A204.1 (cell line): Measurements from ENCODE around the gene CASTOR2.
"Not testable (repeated sequence)": the region's sequence is repeated elsewhere in the genome, so short reads cannot be mapped to it uniquely, and the experiment has no call there.

ENCODE experiments used
- FAIRE-seq: peaks from 2 replicates; lab custom pipeline; 2012; peaks lifted over from hg19 to GRCh38; lab: Jason Lieb, UNC

Gene CASTOR2

DNA sequence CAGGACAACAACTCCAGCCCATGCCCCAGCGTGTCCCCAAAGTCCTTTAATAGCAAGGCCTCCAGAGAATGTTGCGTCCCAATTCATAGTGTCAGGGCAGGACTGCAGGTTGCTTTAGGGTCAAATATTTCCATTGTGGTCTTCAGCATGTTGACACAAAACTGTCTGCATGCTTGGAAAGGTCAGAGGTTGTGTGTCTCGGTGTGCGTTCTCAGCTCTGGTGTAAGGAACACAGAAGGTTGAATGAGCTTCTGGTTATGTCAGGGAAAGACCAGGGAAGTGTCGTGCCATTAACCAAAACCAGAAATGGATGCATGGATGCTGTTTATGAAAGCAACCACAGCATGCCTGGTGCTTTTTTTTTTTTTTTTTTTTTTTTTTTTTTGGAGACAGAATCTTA is 31.9 kb downstream of the CASTOR2 start:
- not testable (repeated sequence) for FAIRE-seq

- not testable (repeated sequence) for FAIRE-seq
Measured at GRCh38 chr7:74997811-74998210, 33.3 kb downstream of the CASTOR2 start.

- not testable (repeated sequence) for FAIRE-seq
Measured at GRCh38 chr7:75001356-75001755, 36.9 kb downstream of the CASTOR2 start.

GRCh38 chr7:75010036-75010435 is 45.5 kb downstream of the CASTOR2 start:
- FAIRE-seq, result no peak

DNA sequence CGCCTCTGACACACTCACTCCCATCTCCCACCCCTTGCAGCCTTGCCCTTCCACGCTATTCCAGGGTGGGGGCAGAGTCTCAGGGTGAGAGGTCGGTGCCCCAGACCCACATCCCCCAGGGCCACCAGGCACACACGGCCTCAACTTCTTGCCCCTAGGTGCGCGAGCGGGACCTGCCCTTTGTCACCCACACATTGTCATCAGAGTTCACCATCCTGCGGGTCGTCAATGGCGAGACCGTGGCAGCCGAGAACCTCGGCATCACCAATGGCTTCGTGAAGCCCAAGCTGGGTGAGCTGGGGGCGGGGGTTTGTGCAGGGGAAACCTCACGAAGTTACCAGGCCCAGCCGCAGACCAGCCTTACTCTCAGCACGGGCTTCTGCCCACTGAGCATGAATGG is 53.3 kb downstream of the CASTOR2 start:
- no peak for FAIRE-seq

GRCh38 chr7:75018570-75019364 is 54.3 kb downstream of the CASTOR2 start:
- no peak for FAIRE-seq

DNA sequence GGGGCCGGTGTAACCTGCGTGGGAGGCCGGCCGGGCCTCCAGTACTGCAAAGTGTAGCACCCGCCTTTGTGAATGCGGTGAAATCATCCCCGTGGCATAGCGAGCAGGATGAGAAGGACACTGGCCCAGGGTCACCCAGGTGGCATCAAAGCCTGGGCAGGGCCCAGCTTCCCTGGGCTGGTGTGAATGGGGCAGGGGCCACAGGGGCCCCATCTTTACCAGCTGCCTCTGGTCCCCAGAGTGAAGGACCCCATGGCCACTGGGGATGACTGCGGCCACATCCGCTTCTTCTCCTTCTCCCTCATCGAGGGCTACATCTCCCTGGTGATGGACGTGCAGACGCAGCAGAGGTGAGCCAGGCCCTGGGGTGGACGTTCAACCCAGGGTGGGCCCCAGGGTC is 55.3 kb downstream of the CASTOR2 start:
- no peak for FAIRE-seq

DNA sequence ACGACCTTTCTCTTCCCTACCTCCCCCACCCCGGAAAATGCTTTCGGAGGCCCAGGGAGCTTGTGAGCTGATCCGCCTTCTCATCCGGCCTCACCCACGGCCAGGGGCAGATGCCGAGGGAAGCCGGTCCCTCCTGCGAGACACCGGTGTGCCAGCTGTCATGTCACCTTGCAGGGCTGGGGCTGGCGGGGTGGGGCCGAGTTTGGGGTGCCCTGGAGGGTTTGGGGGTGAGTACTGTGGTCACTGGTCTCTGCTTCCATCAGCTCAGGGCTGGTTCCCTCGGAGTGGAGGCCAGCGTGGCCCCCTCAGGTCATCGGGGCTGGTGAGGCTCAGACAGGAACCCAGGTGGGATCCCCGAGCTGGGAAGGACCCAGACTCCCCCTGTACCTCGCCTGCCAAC is 60.4 kb downstream of the CASTOR2 start:
- no peak for FAIRE-seq

- no peak for FAIRE-seq
Measured at GRCh38 chr7:75028299-75028698, 63.8 kb downstream of the CASTOR2 start.

DNA sequence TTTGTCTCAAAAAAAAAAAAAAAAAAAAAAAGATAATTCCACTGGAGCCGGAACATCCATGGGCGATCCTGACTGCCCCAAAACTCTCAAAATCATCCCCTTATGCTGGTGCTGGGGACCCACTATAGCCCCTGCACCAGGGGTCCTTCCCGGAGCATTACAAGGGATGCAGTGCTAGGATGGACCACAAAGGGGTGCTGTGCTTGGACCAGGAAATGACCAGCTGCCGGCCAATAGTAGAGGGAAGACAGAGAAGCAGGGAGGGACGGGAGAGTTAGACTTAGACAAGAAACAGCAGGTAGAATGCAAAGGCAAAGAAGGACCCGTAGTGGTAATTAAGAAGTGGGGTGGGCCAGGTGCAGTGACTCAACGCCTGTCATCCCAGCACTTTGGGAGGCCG is 68.6 kb downstream of the CASTOR2 start:
- no peak for FAIRE-seq

- FAIRE-seq, result no peak
Measured at GRCh38 chr7:75033826-75034225, 69.3 kb downstream of the CASTOR2 start.

GRCh38 chr7:75038508-75038907 is 74.0 kb downstream of the CASTOR2 start:
- FAIRE-seq, result no peak

- FAIRE-seq, result no peak
Measured at GRCh38 chr7:75039166-75039565, 74.7 kb downstream of the CASTOR2 start.

GRCh38 chr7:75039709-75040108 is 75.2 kb downstream of the CASTOR2 start:
- no peak for FAIRE-seq

- no peak for FAIRE-seq
Measured at GRCh38 chr7:75040512-75040911, 76.0 kb downstream of the CASTOR2 start.

- FAIRE-seq, result no peak
Measured at GRCh38 chr7:75042286-75042685, 77.8 kb downstream of the CASTOR2 start.

DNA sequence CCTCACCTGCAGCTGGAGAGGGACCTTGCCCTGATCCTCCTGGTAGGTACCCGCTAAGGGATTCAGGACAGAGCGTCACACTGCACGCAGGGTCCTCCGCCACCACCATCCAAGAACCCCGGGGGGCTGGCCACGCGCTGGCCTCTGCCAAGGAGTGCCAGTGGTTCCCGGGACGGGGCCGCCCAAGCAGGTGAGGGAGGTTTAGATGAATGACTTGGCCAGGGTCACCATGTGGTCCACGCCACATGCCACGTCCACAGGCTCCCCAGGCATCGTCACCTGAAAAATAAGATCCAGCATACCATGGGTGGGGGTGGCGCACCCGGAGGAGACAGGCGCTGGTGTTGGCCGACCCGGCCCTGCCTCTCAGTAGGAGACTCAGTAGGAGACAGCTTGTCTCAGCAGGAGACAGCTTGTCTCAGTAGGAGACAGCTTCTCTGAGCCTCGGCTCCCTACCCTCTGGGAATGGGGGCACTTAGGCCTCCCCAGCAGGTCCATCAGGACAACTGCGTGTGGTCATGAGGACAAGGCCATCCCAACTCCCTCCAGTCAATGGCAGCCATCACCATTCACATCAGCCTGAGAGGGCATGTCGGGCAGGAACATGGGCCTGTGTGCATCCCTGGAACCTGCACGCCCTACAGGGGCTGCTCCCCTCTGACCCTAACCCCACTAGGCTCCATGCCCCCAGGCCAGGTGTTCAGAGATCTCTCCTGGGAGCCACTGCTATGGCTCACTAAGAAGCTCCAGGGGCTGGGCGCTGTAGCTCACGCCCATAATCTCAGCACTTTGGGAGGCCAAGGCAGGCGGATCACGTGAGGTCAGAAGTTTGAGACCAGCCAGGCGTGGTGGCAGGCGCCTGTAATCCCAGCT is 78.6 kb downstream of the CASTOR2 start:
- no peak for FAIRE-seq

DNA sequence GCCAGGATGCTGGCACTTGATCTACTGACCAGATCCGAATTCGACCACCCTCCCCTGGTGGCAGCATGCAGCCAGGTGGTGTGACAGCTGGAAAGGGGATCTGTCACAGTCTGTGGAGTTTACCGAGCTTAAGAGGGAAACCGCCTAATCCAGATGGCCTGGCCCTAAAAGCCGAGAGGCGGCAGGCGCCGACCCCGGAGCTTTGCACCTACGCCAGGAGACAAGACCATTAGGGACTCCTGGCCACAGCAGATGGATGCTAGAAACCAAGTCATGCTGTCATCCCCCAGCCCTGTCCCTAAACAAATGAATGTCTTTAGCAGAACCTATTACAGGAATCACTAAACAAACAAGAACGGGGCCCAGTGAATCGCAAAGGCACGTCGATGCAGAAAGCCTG is 81.4 kb downstream of the CASTOR2 start:
- no peak for FAIRE-seq

DNA sequence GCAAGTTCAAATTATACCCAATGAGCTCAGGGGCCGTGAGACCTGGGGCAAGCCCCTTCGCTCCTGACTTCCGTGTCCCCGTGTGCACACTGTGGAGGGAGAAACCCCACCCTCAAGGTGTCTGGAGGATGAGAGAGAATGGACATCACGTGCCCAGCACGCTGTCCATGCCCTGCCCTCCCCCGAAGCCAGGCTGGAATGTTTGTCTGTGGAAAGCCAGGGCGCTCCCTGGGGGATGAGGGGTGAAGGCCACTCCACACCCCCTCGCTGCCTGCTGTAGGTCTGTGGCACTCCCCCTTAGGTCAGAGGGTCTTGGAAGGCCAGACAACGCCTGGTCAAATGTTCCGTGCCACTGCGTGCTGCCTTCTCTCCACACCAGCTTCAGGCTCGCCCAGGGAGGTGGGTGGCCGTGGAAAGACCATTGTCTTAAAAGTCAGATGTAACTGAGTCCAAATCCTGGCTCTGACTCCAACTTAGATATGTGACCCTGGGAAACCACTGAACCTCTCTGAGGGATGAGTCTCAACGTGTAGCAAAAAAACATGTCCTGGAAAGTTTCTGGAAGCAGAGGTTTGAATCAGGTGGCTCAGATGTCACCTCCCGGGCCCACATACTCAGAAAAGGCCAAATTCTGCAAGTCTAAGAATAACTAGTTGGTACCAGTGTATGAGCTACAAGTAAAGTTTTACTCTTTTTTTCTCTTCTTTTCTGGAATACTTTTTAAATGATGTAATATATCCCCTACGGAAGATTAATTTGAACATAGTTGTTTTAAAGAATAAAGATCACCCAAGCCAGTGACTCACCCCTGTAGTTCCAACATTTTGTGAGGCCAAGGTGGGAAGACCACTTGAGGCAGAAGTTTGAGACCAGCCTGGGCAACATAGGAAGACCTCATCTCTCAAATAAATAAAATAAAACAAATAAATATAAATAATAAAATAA is 84.2 kb downstream of the CASTOR2 start:
- no peak for FAIRE-seq

DNA sequence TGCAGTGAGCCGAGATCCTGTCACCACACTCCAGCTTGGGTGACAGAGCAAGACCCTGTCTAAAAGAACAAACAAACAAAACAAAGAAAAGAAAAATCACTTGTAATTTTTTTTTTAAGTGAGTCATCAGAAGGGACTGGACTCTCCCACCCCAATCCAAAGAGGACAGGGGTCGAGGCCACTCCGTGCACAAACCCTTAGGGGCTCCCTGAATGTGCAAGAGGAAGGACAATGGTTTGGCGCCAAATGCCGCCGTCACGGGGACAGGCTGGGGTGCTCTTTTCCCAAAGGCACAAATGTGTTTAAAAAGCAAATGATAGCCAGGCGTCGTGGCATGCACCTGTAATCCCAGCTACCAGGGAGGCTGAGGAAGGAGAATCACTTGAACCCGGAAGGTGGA is 85.3 kb downstream of the CASTOR2 start:
- no peak for FAIRE-seq

DNA sequence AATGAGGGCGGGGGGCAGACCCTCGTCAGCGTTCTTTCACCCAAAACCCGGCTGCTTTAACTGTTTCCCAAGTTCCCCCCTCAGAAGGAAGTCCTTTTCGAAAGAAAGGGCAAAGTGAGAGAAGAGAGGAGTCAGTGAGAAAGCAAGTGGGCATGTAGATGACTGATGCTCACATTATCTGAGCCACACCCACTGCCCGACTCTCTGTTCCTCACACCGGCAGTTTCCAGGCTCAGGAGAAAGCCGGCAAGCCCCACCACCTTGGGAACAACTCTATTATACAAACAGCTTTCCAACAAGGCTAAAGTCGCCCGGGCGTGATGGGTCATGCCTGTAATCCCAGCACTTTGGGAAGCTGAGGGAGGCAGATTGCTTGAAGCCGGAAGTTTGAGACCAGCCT is 86.0 kb downstream of the CASTOR2 start:
- no peak for FAIRE-seq

GRCh38 chr7:75054744-75055143 is 90.2 kb downstream of the CASTOR2 start:
- no peak for FAIRE-seq
